ENCODE data around the gene ZNF326.
A peak's percentile ranks its signal among the peaks of the same experiment; 100 is the strongest.

ZNF326 gene

GRCh38 chr1:89951766-89952604, 42.9 kb upstream of the ZNF326 start:
- no peak for TF ChIP-seq CTCF (IDR thresholded peaks at IDR 0.05; ENCODE audit: low read depth, low read length)
- DNase-seq (ENCODE audit: extremely low read depth, low read depth), result peak; percentile 30

- no peak for TF ChIP-seq CTCF (IDR thresholded peaks at IDR 0.05; ENCODE audit: low read depth, low read length)
- DNase-seq (ENCODE audit: extremely low read depth, low read depth), result no peak
Measured at GRCh38 chr1:89952605-89953130, 42.2 kb upstream of the ZNF326 start.

GRCh38 chr1:89953131-89953626, 41.7 kb upstream of the ZNF326 start:
- peak; percentile 46 for DNase-seq (ENCODE audit: extremely low read depth, low read depth)
- no peak; the same call in 1 of the 2 replicates for TF ChIP-seq CTCF (IDR thresholded peaks at IDR 0.05; ENCODE audit: low read depth, low read length)

- no peak for DNase-seq (ENCODE audit: extremely low read depth, low read depth)
- no peak for TF ChIP-seq CTCF (IDR thresholded peaks at IDR 0.05; ENCODE audit: low read depth, low read length)
Measured at GRCh38 chr1:89953929-89954328, 41.0 kb upstream of the ZNF326 start.

- DNase-seq (ENCODE audit: extremely low read depth, low read depth), result no peak
- no peak for TF ChIP-seq CTCF (IDR thresholded peaks at IDR 0.05; ENCODE audit: low read depth, low read length)
Measured at GRCh38 chr1:89954401-89954800, 40.5 kb upstream of the ZNF326 start.

- no peak for TF ChIP-seq CTCF (IDR thresholded peaks at IDR 0.05; ENCODE audit: low read depth, low read length)
- DNase-seq (ENCODE audit: extremely low read depth, low read depth), result no peak
Measured at GRCh38 chr1:89955311-89956205, 39.4 kb upstream of the ZNF326 start.
